CD4-positive, alpha-beta T cell treated with Interleukin-10 for 1 hour (primary cell): ENCODE data around the gene MGAT3.

Source experiments
- DNase-seq: peaks from one replicate; pipeline ENCODE4 v3.0.0-alpha.2; 2020

Gene MGAT3

GRCh38 chr22:39429916-39430575, 26.8 kb upstream of the MGAT3 start:
- no peak for DNase-seq

- no peak for DNase-seq
Measured at GRCh38 chr22:39430576-39431150, 26.1 kb upstream of the MGAT3 start.

GRCh38 chr22:39431216-39431801, 25.5 kb upstream of the MGAT3 start:
- no peak for DNase-seq

- DNase-seq = no peak
Measured at GRCh38 chr22:39431821-39432251, 25.0 kb upstream of the MGAT3 start.

- no peak for DNase-seq
Measured at GRCh38 chr22:39432361-39432811, 24.4 kb upstream of the MGAT3 start.

GRCh38 chr22:39433476-39434242, 23.2 kb upstream of the MGAT3 start:
- DNase-seq = no peak

- DNase-seq = no peak
Measured at GRCh38 chr22:39434243-39434653, 22.6 kb upstream of the MGAT3 start.

GRCh38 chr22:39434721-39435120, 22.1 kb upstream of the MGAT3 start:
- DNase-seq = no peak

GRCh38 chr22:39435616-39436015, 21.2 kb upstream of the MGAT3 start:
- no peak for DNase-seq

GRCh38 chr22:39437791-39438704, 18.8 kb upstream of the MGAT3 start:
- no peak for DNase-seq

GRCh38 chr22:39439170-39439569, 17.6 kb upstream of the MGAT3 start:
- no peak for DNase-seq

GRCh38 chr22:39443398-39443797, 13.4 kb upstream of the MGAT3 start:
- no peak for DNase-seq

GRCh38 chr22:39444247-39444800, 12.5 kb upstream of the MGAT3 start:
- no peak for DNase-seq

GRCh38 chr22:39444937-39445465, 11.8 kb upstream of the MGAT3 start:
- DNase-seq = no peak

GRCh38 chr22:39445678-39446077, 11.1 kb upstream of the MGAT3 start:
- DNase-seq = no peak

- no peak for DNase-seq
Measured at GRCh38 chr22:39446239-39446721, 10.5 kb upstream of the MGAT3 start.

- no peak for DNase-seq
Measured at GRCh38 chr22:39448205-39449054, 8.4 kb upstream of the MGAT3 start.

- DNase-seq = no peak
Measured at GRCh38 chr22:39449708-39450107, 7.1 kb upstream of the MGAT3 start.

GRCh38 chr22:39450258-39450955, 6.4 kb upstream of the MGAT3 start:
- no peak for DNase-seq

GRCh38 chr22:39452740-39453040, 4.1 kb upstream of the MGAT3 start:
- no peak for DNase-seq
